Breast epithelium (tissue), 3 donors: ENCODE results near the gene DPYSL4.

Experiments used
- POLR2A ChIP-seq: fragments of 450-650 bp; IDR thresholded peaks from one replicate; pipeline ENCODE4 v1.6.1; 2016; ENCODE audit warnings: antibody characterized with exemption, mild to moderate bottlenecking, moderate library complexity
- TF ChIP-seq, protein P1 (sequence below), 3 donors: fragments of 450-650 bp; IDR thresholded peaks; one replicate each; pipeline ENCODE4 v1.5.1; 2016 to 2017; ENCODE audit warnings: antibody characterized with exemption in 3 of 3, mild to moderate bottlenecking in 3 of 3, moderate library complexity in 3 of 3

- TF ChIP-seq POLR2A, result no peak
- TF ChIP-seq, protein P1, sequence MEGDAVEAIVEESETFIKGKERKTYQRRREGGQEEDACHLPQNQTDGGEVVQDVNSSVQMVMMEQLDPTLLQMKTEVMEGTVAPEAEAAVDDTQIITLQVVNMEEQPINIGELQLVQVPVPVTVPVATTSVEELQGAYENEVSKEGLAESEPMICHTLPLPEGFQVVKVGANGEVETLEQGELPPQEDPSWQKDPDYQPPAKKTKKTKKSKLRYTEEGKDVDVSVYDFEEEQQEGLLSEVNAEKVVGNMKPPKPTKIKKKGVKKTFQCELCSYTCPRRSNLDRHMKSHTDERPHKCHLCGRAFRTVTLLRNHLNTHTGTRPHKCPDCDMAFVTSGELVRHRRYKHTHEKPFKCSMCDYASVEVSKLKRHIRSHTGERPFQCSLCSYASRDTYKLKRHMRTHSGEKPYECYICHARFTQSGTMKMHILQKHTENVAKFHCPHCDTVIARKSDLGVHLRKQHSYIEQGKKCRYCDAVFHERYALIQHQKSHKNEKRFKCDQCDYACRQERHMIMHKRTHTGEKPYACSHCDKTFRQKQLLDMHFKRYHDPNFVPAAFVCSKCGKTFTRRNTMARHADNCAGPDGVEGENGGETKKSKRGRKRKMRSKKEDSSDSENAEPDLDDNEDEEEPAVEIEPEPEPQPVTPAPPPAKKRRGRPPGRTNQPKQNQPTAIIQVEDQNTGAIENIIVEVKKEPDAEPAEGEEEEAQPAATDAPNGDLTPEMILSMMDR (IDR thresholded peaks at IDR 0.05), result no peak
Observed at GRCh38 chr10:132251928-132252327, 65.2 kb downstream of the DPYSL4 start.
